Sigmoid colon (tissue), 7 donors: ENCODE measurements around the gene CTPS2. TPM values are rescaled to one million over a fixed set of nuclear protein-coding genes. Genes with fewer than 3 reads are reported as not detected.
"Not testable (repeated sequence)": the region's sequence is repeated elsewhere in the genome, so short reads cannot be mapped to it uniquely, and the experiment has no call there.

Source experiments
- DNase-seq: peaks from one replicate; pipeline ENCODE4 v3.0.0-alpha.2; 2019
- H3K27ac ChIP-seq, 4 donors: fragments of 200-600 bp; sonication (generic); one replicate each; pipeline ENCODE4 v1.5.1; 2016 to 2019; ENCODE audit warnings: mild to moderate bottlenecking in 1 of 4
- H3K27me3 ChIP-seq, 3 donors: fragments of 200-600 bp; sonication (generic); one replicate each; pipeline ENCODE4 v1.5.1; 2019; ENCODE audit warnings: mild to moderate bottlenecking in 1 of 3
- H3K36me3 ChIP-seq, 4 donors: fragments of 200-600 bp; sonication (generic); one replicate each; pipeline ENCODE4 v1.5.1; 2016 to 2019
- H3K4me1 ChIP-seq, 4 donors: fragments of 200-600 bp; sonication (generic); one replicate each; pipeline ENCODE4 v1.5.1; 2017 to 2019
- H3K4me3 ChIP-seq, 4 donors: fragments of 200-600 bp; sonication (generic); one replicate each; pipeline ENCODE4 v1.5.1; 2017 to 2019; ENCODE audit warnings: mild to moderate bottlenecking in 2 of 4, moderate library complexity in 1 of 4
- H3K9me3 ChIP-seq, 4 donors: fragments of 200-600 bp in 3 of 4; sonication (generic) in 3 of 4; one replicate each; pipeline versions ENCODE4 v1.5.1 to v1.6.1; 2013 to 2019
- EP300 ChIP-seq, 4 donors: sonication (generic); formaldehyde crosslinking; IDR thresholded peaks; one replicate each; pipeline ENCODE4 v1.6.1; 2017; ENCODE audit warnings: antibody characterized with exemption in 4 of 4
- POLR2A ChIP-seq, 2 donors: fragments of 450-650 bp; IDR thresholded peaks; one replicate each; pipeline ENCODE4 v1.6.1; 2016; ENCODE audit warnings: antibody characterized with exemption in 2 of 2, mild to moderate bottlenecking in 2 of 2, moderate library complexity in 2 of 2
- POLR2AphosphoS5 ChIP-seq, 4 donors: sonication (generic); formaldehyde crosslinking; IDR thresholded peaks; one replicate each; pipeline ENCODE4 v1.6.1; 2017; ENCODE audit warnings: antibody characterized with exemption in 4 of 4
- WGBS, 2 donors: extraction: QIAGEN DNeasy Blood & Tissue Kit; methylation state at CpG; one replicate each; pipeline ENCODE4 v1.1.7; 2013; 5-methylcytosine and 5-hydroxymethylcytosine counted together
- intact Hi-C: fragments of 100-400 bp; cut with DNase I; formaldehyde crosslinking; loops from one replicate; pipeline ENCODE4 v1.15.1; 2023
- polyA plus RNA-seq, 3 donors: library from polyadenylated mRNA; stranded (reverse); fragments of 200-250 nt; gene quantifications; one replicate each; pipeline ENCODE4 v1.2.3, GENCODE V29; 2013
- total RNA-seq, 4 donors: library from RNA; depleted of rRNA; stranded (reverse); fragments of >200 nt; gene quantifications; one replicate each; pipeline ENCODE4 v1.1.0, GENCODE V29; 2016
- TF ChIP-seq, protein P1 (sequence below), 4 experiments: fragments of 450-650 bp in 3 of 4; fragments of 200-600 bp in 1 of 4; IDR thresholded peaks; one replicate each; pipeline ENCODE4 v1.5.1; 2016 to 2019; ENCODE audit warnings: antibody characterized with exemption in 4 of 4, mild to moderate bottlenecking in 3 of 4, moderate library complexity in 2 of 4
- donor health status: healthy with polysubstance abuse.
- donor health status: Bipolar disorder and iron deficiency.
- donor health status: healthy.

Gene CTPS2
- total and polyA plus RNA-seq, 7 donors, result 6.0 to 23.0 (median 11.7) TPM

GRCh38 chrX:16610121-16610621, 102.3 kb downstream of the CTPS2 start:
- 29 to 67% methylated on average over 1 of the region's 1 CpG for WGBS, 2 donors

DNA sequence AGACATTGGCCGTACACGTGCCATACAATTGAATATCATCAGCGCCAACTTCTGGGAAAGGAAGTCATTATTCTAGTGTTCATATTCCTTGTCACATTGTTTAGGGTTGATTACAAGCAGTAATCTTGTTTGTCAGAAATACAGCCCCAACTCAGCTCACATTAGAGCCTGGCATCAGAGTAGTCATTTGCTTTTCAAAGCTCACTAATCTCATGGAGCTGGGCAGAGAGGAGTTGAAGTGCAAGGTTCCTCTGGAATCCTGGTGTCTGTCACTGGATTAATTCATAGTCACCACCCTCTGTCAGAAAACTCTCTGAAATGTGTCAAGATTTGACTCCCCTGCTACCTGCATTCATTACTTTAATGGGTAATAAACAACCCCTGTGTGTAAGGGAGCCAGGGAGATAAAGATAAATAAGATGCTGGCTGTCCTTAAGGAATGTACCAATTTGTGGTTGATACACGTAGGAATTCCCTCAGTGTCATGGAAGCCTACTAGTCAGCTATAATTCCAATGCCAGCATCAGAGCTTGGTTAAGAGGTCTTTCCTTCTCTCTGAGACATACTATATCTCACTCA, 106.2 kb downstream of the CTPS2 start:
- Histone ChIP-seq H3K27me3 (no peaks in the 10 kb centered on the region), H3K27ac (no peak overlapping the region), H3K4me3 (no peak overlapping the region), H3K9me3 (no peaks in the 10 kb centered on the region), H3K4me1 (no peaks in the 10 kb centered on the region), H3K36me3 (no peaks in the 10 kb centered on the region)
- TF ChIP-seq POLR2AphosphoS5 (IDR thresholded peaks at IDR 0.05) (no peak), POLR2A (IDR thresholded peaks at IDR 0.05) (no peak)
- intact Hi-C loops, result no loop called here
- no peak for DNase-seq
- WGBS, 2 donors, result 93% methylated on average over 4 of the region's 4 CpGs

More at GRCh38 chrX:16610121-16610621, 102.3 kb downstream of the CTPS2 start:
- Histone ChIP-seq H3K4me1 (no peaks in the 10 kb centered on the region), H3K4me3 (no peak overlapping the region), H3K27ac (no peak overlapping the region), H3K36me3 (no peaks in the 10 kb centered on the region), H3K9me3 (no peaks in the 10 kb centered on the region), H3K27me3 (no peaks in the 10 kb centered on the region)
- intact Hi-C loops, result no loop called here
- no peak for DNase-seq
- no peak for TF ChIP-seq POLR2A (IDR thresholded peaks at IDR 0.05)
- TF ChIP-seq, protein P1, sequence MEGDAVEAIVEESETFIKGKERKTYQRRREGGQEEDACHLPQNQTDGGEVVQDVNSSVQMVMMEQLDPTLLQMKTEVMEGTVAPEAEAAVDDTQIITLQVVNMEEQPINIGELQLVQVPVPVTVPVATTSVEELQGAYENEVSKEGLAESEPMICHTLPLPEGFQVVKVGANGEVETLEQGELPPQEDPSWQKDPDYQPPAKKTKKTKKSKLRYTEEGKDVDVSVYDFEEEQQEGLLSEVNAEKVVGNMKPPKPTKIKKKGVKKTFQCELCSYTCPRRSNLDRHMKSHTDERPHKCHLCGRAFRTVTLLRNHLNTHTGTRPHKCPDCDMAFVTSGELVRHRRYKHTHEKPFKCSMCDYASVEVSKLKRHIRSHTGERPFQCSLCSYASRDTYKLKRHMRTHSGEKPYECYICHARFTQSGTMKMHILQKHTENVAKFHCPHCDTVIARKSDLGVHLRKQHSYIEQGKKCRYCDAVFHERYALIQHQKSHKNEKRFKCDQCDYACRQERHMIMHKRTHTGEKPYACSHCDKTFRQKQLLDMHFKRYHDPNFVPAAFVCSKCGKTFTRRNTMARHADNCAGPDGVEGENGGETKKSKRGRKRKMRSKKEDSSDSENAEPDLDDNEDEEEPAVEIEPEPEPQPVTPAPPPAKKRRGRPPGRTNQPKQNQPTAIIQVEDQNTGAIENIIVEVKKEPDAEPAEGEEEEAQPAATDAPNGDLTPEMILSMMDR (IDR thresholded peaks at IDR 0.05), result no peak
- TF ChIP-seq POLR2AphosphoS5 (IDR thresholded peaks at IDR 0.05), result no peak
- TF ChIP-seq EP300 (IDR thresholded peaks at IDR 0.05), result no peak

DNA sequence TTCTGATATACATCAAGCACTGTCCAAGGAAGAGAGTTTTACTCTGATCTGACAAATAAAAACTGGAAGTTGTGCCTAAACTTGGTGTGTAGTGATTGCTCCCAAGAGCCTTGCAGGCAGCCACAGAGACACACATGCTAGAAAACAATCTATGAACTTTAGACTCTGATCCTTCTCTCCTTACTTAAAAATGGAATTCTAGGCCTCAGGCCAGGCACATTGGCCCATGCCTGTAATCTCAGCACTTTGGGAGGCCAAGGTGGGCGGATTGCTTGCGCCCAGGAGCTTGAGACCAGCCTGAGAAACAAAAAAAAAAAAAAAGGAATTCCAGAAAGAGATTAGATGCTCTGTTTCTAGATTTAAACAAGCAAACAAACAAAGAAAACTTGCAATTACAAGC, 108.1 kb downstream of the CTPS2 start:
- no peak overlapping the region for H3K27ac ChIP-seq
- H3K36me3 ChIP-seq, result no peaks in the 10 kb centered on the region
- no peaks in the 10 kb centered on the region for H3K9me3 ChIP-seq
- 34 to 75% methylated on average over 2 of the region's 2 CpGs for WGBS, 2 donors
- TF ChIP-seq POLR2AphosphoS5 (IDR thresholded peaks at IDR 0.05) (no peak), POLR2A (IDR thresholded peaks at IDR 0.05) (no peak), EP300 (IDR thresholded peaks at IDR 0.05) (no peak)
- TF ChIP-seq, protein P1 (IDR thresholded peaks at IDR 0.05), result no peak
- intact Hi-C loops, result no loop called here
- H3K4me3 ChIP-seq, result no peak overlapping the region
- no peak for DNase-seq
- H3K27me3 ChIP-seq, result no peaks in the 10 kb centered on the region
- no peaks in the 10 kb centered on the region for H3K4me1 ChIP-seq

DNA sequence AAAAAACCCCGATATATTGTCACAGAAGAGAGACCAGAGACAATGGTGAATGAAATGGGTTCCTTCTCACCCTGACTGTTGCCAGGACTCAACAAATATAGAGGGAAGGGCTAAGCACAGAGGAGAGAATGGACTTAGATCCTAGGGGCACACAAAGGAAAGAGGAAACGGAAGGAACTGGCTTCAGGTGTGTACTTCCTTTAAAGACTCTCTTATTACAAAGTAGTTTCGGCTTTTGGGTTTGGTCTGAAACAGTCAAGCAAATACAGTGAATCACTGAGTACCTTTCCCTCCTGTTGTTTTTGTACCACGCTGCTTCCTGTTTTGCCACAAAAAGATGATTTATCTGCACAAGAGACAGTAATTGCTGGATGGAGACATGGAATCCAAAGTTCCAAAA, 108.6 kb downstream of the CTPS2 start:
- intact Hi-C loops, result no loop called here
- TF ChIP-seq, protein P1 (IDR thresholded peaks at IDR 0.05), result no peak
- TF ChIP-seq POLR2A (IDR thresholded peaks at IDR 0.05) (no peak), EP300 (IDR thresholded peaks at IDR 0.05) (no peak), POLR2AphosphoS5 (IDR thresholded peaks at IDR 0.05) (no peak)
- no peak for DNase-seq
- no peak overlapping the region for H3K4me3 ChIP-seq
- no peaks in the 10 kb centered on the region for H3K36me3 ChIP-seq
- H3K27me3 ChIP-seq, result no peaks in the 10 kb centered on the region
- no peaks in the 10 kb centered on the region for H3K4me1 ChIP-seq
- H3K27ac ChIP-seq, result no peak overlapping the region
- no peaks in the 10 kb centered on the region for H3K9me3 ChIP-seq
- WGBS, 2 donors, result 26 to 49% methylated on average over 4 of the region's 4 CpGs

DNA sequence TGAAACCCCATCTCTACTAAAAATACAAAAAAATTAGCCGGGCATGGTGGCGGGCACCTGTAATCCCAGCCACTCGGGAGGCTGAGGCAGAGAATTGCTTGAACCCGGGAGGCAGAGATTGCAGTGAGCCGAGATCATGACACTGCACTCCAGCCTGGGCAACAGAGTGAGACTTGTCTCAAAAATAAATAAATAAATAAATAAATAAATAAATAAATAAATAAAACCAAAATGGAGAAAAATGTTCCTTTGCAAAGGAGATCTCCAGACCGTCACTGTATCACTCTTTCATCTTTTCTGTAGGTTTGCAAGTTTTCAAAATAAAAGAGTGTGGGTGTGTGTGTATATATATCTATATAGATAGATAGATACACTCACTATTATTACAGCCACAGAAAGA, 109.2 kb downstream of the CTPS2 start:
- intact Hi-C loops, H3K36me3 ChIP-seq, H3K4me3 ChIP-seq, H3K9me3 ChIP-seq, H3K27ac ChIP-seq, DNase-seq, H3K27me3 ChIP-seq, H3K4me1 ChIP-seq: not testable (repeated sequence)
- 88 to 93% methylated on average over 6 of the region's 6 CpGs for WGBS, 2 donors

- Histone ChIP-seq H3K4me3 (no peak overlapping the region), H3K27me3 (no peaks in the 10 kb centered on the region), H3K4me1 (no peaks in the 10 kb centered on the region), H3K27ac (no peak overlapping the region), H3K9me3 (no peaks in the 10 kb centered on the region), H3K36me3 (no peaks in the 10 kb centered on the region)
- DNase-seq, result no peak
- TF ChIP-seq EP300 (IDR thresholded peaks at IDR 0.05) (no peak), POLR2A (IDR thresholded peaks at IDR 0.05) (no peak), POLR2AphosphoS5 (IDR thresholded peaks at IDR 0.05) (no peak)
- TF ChIP-seq, protein P1 (IDR thresholded peaks at IDR 0.05), result no peak
- intact Hi-C loops, result no loop called here
- 96 to 97% methylated on average over 4 of the region's 4 CpGs for WGBS, 2 donors
Measured at GRCh38 chrX:16601885-16602284, 110.6 kb downstream of the CTPS2 start.
